BE2C (cell line): Measurements from ENCODE around the gene RAB3IP.
"Not testable (repeated sequence)": the region's sequence is repeated elsewhere in the genome, so short reads cannot be mapped to it uniquely, and the experiment has no call there.

ENCODE experiments used
- DNase-seq: peaks from one replicate; pipeline ENCODE4 v3.0.0-alpha.2; 2020
- H3K27me3 ChIP-seq: fragments of 250-450 bp; sonication (Bioruptor Pico); 2 replicates; pipeline ENCODE4 v1.5.1; 2020; ENCODE audit warnings: mild to moderate bottlenecking
- H3K36me3 ChIP-seq: fragments of 250-450 bp; sonication (Bioruptor Pico); 2 replicates; pipeline ENCODE4 v1.5.1; 2020; ENCODE audit warnings: mild to moderate bottlenecking
- H3K4me1 ChIP-seq: fragments of 250-450 bp; sonication (Bioruptor Pico); 2 replicates; pipeline ENCODE4 v1.5.1; 2020
- H3K4me3 ChIP-seq: 2 replicates; pipeline ENCODE4 v1.5.1; 2011; ENCODE audit warnings: low read depth, low read length
- H3K9me3 ChIP-seq: fragments of 250-450 bp; sonication (Bioruptor Pico); 2 replicates; pipeline ENCODE4 v1.5.1; 2020
- TF ChIP-seq, protein P1 (sequence below): IDR thresholded peaks from 2 replicates; pipeline ENCODE4 v1.5.1; 2012; ENCODE audit warnings: mild to moderate bottlenecking, low read depth, low read length

The RAB3IP gene

DNA sequence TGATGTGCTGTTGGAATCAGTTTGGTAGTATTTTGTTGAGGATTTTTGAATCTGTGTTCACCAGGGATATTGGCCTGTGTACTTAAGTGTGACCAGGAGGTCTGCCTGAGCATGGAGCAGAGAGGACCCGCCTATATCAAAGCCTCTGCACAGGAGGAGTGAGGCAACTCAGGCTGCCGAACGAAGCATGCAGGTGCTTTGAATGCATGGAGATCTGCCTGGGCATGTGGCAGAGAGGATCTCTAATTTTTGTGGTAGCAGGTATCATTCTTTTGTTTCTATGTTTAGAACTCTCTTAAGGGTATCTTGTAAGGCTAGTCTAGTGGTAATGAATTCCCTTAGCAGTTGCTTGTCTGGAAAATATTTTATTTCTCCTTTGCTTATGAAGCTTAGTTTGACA lies 26.9 kb downstream of the RAB3IP start:
- Histone ChIP-seq H3K9me3 (no peaks in the 10 kb centered on the region; the same call in 1 of the 2 replicates), H3K4me1 (no peaks in the 10 kb centered on the region), H3K4me3 (no peak overlapping the region), H3K36me3 (no peaks in the 10 kb centered on the region), H3K27me3 (no peaks in the 10 kb centered on the region)
- no peak for DNase-seq
- TF ChIP-seq, protein P1, sequence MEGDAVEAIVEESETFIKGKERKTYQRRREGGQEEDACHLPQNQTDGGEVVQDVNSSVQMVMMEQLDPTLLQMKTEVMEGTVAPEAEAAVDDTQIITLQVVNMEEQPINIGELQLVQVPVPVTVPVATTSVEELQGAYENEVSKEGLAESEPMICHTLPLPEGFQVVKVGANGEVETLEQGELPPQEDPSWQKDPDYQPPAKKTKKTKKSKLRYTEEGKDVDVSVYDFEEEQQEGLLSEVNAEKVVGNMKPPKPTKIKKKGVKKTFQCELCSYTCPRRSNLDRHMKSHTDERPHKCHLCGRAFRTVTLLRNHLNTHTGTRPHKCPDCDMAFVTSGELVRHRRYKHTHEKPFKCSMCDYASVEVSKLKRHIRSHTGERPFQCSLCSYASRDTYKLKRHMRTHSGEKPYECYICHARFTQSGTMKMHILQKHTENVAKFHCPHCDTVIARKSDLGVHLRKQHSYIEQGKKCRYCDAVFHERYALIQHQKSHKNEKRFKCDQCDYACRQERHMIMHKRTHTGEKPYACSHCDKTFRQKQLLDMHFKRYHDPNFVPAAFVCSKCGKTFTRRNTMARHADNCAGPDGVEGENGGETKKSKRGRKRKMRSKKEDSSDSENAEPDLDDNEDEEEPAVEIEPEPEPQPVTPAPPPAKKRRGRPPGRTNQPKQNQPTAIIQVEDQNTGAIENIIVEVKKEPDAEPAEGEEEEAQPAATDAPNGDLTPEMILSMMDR = no peak

DNA sequence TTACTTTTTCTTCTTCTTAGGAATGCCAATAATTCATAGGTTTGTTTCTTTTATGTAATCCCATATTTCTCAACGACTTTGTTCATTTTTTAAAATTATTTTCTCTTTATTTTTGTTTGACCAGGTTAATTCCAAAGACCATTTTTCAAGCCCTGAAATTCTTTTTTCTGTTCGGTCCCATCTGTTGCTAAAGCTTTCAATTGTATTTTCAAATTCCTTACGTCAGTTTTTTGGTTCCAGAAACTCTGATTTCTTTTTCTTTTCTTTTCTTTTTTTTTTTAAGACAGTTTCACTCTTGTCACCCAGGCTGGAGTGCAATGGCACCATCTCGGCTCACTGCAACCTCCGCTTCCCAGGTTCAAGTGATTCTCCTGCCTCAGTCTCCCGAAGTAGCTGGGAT lies 27.6 kb downstream of the RAB3IP start:
- H3K4me3 ChIP-seq = no peak overlapping the region
- no peaks in the 10 kb centered on the region for H3K4me1 ChIP-seq
- no peaks in the 10 kb centered on the region for H3K27me3 ChIP-seq
- H3K9me3 ChIP-seq = no peaks in the 10 kb centered on the region; the same call in 1 of the 2 replicates
- no peaks in the 10 kb centered on the region for H3K36me3 ChIP-seq
- TF ChIP-seq, protein P1 = no peak
- DNase-seq = no peak

DNA sequence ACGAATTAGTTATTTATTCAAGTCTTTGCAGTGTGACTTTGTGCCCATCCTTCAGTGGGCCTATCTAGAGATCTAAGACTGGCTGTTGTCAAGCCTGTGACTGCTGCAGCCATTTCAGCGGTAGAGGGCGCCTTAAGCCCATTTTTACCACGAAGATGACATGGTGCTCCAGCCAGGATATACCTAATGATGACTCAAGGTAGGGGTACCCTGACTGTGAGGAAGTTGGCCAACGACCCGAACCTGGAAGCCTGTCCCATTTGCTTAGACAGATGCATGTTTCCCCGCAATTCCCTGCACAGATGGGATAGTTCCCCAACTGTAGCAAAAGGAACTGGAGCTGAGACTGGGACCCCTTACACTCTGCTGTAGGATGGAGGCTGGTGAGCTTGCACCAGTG lies 41.3 kb downstream of the RAB3IP start:
- no peaks in the 10 kb centered on the region for H3K36me3 ChIP-seq
- no peak overlapping the region for H3K4me3 ChIP-seq
- H3K9me3 ChIP-seq = no peaks in the 10 kb centered on the region
- H3K27me3 ChIP-seq = peaks cover 10% of the 10 kb centered on the region
- peak; percentile 64 for DNase-seq
- TF ChIP-seq, protein P1 = peak; percentile 80
- H3K4me1 ChIP-seq = no peaks in the 10 kb centered on the region

DNA sequence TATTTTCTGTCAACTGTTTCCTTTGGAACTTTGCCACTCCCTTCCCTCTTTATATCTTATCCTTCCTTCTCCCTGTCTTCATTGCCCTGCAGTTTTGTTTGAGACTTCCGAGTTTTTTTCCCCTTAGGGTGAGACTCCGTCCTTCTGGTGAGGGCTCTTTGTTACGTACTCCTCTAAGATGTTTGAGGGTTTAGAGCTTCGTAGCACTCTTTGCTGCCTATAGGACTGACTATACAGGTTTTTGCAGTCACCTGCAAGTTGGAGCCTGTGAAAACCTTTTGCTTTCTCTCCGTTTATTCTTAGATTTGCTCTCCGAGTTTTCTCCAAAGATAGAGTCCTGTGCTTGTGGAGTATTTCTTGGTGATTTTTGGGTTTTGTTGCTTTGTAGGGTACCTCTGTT lies 44.7 kb downstream of the RAB3IP start:
- Histone ChIP-seq H3K27me3 (peaks cover 10% of the 10 kb centered on the region), H3K9me3 (no peaks in the 10 kb centered on the region), H3K4me1 (no peaks in the 10 kb centered on the region), H3K4me3 (no peak overlapping the region), H3K36me3 (no peaks in the 10 kb centered on the region)
- DNase-seq = no peak
- TF ChIP-seq, protein P1 = no peak

DNA sequence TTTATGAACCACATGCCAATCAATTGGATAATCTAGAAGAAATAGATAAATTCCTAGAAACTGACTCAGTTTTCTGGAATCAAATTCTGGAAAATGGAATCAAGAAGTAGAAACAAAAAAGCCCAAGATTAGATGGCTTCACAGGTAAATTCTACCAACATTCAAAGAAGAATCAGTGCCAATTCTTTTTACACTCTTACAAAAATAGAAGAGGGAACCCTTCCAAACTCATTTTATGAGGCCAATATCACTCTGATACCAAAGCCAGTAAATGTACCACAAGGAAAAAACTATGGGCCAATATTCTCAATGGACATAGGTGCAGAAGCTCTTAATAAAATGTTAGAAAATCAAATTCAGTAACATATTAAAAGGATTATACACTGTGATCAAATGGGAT lies 50.7 kb downstream of the RAB3IP start:
- H3K9me3 ChIP-seq = no peaks in the 10 kb centered on the region
- H3K27me3 ChIP-seq = no peaks in the 10 kb centered on the region
- H3K4me3 ChIP-seq = no peak overlapping the region
- no peak for DNase-seq
- H3K4me1 ChIP-seq = no peaks in the 10 kb centered on the region
- TF ChIP-seq, protein P1 = no peak
- no peaks in the 10 kb centered on the region for H3K36me3 ChIP-seq

DNA sequence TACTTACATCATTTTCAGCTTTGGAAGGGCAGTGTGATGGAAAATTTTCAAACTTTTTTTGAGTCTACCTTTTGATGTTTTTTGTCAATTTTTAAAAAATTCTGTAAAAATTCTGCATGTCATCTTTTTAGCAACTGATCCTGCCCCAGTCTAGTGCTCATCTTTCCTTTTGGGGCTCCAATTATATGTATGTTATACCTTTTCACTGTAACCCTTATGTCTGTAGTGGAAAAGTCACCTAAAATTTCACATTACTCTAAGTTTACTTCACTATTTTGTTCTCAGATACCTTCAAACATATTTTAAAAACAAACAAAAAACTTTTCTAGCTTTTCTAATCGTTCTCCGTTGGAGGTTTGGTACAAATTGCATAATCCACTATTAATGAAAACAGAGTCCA lies 53.9 kb downstream of the RAB3IP start:
- Histone ChIP-seq H3K9me3 (no peaks in the 10 kb centered on the region), H3K27me3 (no peaks in the 10 kb centered on the region), H3K36me3 (no peaks in the 10 kb centered on the region), H3K4me3 (no peak overlapping the region), H3K4me1 (no peaks in the 10 kb centered on the region)
- DNase-seq = no peak
- TF ChIP-seq, protein P1 = no peak

DNA sequence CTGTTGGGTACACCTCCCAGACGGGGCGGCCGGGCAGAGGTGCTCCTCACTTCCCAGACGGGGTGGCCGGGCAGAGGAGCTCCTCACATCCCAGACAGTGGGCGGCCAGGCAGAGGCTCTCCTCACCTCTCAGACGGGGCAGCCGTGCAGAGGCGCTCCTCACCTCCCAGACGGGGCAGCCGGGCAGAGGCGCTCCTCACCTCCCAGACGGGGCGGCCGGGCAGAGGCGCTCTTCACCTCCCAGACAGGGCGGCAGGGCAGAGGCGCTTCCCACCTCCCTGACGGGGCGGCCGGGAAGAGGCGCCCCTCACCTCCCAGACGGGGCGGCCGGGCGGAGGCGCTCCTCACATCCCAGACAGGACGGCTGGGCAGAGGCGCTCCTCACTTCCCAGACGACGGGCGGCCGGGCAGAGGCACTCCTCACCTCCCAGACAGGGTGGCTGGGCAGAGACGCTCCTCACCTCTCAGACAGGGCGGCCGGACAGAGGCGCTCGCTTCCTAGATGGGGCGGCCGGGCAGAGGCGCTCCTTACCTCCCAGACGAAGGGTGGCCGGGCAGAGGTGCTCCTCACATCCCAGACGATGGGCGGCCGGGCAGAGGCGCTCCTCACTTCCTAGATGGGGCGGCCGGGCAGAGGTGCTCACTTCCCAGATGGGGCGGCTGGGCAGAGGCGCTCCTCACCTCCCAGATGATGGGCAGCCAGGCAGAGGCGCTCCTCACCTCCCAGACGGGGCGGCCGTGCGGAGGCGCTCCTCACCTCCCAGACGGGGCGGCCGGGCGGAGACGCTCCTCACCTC lies 68.6 kb downstream of the RAB3IP start:
- not testable (repeated sequence) for H3K4me3 ChIP-seq, DNase-seq, H3K9me3 ChIP-seq, H3K36me3 ChIP-seq, H3K27me3 ChIP-seq, H3K4me1 ChIP-seq
